Ovary (tissue), 3 donors: ENCODE measurements around the gene SLC35B4.

ENCODE experiments used
- CTCF ChIP-seq, 3 donors: fragments of 450-650 bp in 2 of 3; fragments of 200-600 bp in 1 of 3; IDR thresholded peaks; one replicate each; pipeline versions ENCODE4 v1.5.1 to v1.8.0; 2016 to 2022; ENCODE audit warnings: antibody characterized with exemption in 3 of 3, mild to moderate bottlenecking in 1 of 3
- EP300 ChIP-seq: sonication (generic); formaldehyde crosslinking; IDR thresholded peaks from one replicate; pipeline ENCODE4 v1.6.1; 2017; ENCODE audit warnings: antibody characterized with exemption
- POLR2A ChIP-seq: fragments of 450-650 bp; IDR thresholded peaks from one replicate; pipeline ENCODE4 v1.6.1; 2017; ENCODE audit warnings: antibody characterized with exemption, mild to moderate bottlenecking, moderate library complexity
- donor health status: DM: no; HTN: no; CAD: no.

DNA sequence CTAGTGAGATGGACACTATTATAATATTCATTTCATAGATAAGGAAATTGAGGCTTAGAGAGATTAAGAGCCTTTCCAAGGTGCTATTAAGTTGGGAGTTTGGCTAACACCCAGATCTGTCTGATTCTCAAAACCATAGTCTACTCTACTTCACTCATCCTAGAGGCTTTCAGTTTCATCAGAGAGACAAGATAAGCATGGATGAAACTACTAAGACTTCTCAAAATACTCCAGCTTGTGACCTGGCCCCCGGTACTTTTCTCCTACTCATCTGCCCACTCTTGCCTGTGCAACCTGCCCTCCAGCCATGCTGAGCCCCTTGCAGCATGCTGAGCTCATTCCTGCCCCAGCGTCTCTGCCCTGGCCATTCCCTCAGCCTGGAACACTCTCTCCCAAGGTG is 12.2 kb upstream of the SLC35B4 start:
- TF ChIP-seq CTCF (IDR thresholded peaks at IDR 0.05) (no peak), EP300 (no peak), POLR2A (no peak)
